ENCODE results near the gene VSTM2B. TPM values are rescaled to one million over a fixed set of nuclear protein-coding genes. Genes with fewer than 3 reads are reported as not detected.

VSTM2B gene
- total RNA-seq, 1 experiment from 2014 or later, result not detected

GRCh38 chr19:29547361-29547960 is 21.7 kb downstream of the VSTM2B start:
- CTCF ChIA-PET, result no interaction called here
- POLR2A ChIA-PET, result no interaction called here
- Histone ChIP-seq H3K4me3 (ENCODE audit: low read depth in 2 of 2, low read length in 2 of 2) (no peak overlapping the region), H3K27ac (ENCODE audit: low read length) (no peak overlapping the region), H3K27me3 (ENCODE audit: control insufficient read depth, insufficient read depth, low read length) (0 out of 2 replicates have a peak, but pooled peaks cover 2% of the 10 kb centered on the region), H3K36me3 (ENCODE audit: control insufficient read depth, insufficient read depth, low read length) (no peaks in the 10 kb centered on the region), H3K9me3 (ENCODE audit: control insufficient read depth, insufficient read depth, low read depth, low read length) (no peaks in the 10 kb centered on the region), H3K4me1 (ENCODE audit: control insufficient read depth, insufficient read depth, low read length) (no peaks in the 10 kb centered on the region)
- in situ Hi-C loops (cut with HindIII; ENCODE audit: low pct_unique_long_range_greater_than_20kb, low sequenced_read_pairs), result no loop called here
- no TSS peak for BruUV-seq (replicated peaks)
- DNase-seq (ENCODE audit: low read depth, low spot score) (no peak), ATAC-seq (no peak)
- TF ChIP-seq TCF7L2 (IDR thresholded peaks at IDR 0.05; ENCODE audit: low read depth, low read length), result no peak
- TF ChIP-seq CTCF (IDR thresholded peaks at IDR 0.05), result no peak
- TF ChIP-seq SIN3A (IDR thresholded peaks at IDR 0.05; ENCODE audit: borderline replicate concordance, insufficient read depth, low read depth, low read length), result no peak
- TF ChIP-seq POLR2AphosphoS5 (IDR thresholded peaks at IDR 0.05; ENCODE audit: low read depth, low read length), result no peak
- no peak for TF ChIP-seq REST (IDR thresholded peaks at IDR 0.05; ENCODE audit: insufficient read depth in 1 of 2, low read depth in 2 of 2, low read length in 1 of 2)
- intact Hi-C loops (cut with micrococcal nuclease; ENCODE audit: unreplicated experiment), result no loop called here

GRCh38 chr19:29547981-29548380 is 22.2 kb downstream of the VSTM2B start:
- in situ Hi-C loops (cut with HindIII; ENCODE audit: low pct_unique_long_range_greater_than_20kb, low sequenced_read_pairs) (no loop called here), intact Hi-C loops (cut with micrococcal nuclease; ENCODE audit: unreplicated experiment) (no loop called here)
- TF ChIP-seq POLR2AphosphoS5 (IDR thresholded peaks at IDR 0.05; ENCODE audit: low read depth, low read length) (no peak), SIN3A (IDR thresholded peaks at IDR 0.05; ENCODE audit: borderline replicate concordance, insufficient read depth, low read depth, low read length) (no peak), CTCF (IDR thresholded peaks at IDR 0.05) (no peak), TCF7L2 (IDR thresholded peaks at IDR 0.05; ENCODE audit: low read depth, low read length) (no peak), REST (IDR thresholded peaks at IDR 0.05; ENCODE audit: insufficient read depth in 1 of 2, low read depth in 2 of 2, low read length in 1 of 2) (no peak)
- ChIA-PET POLR2A (no interaction called here), CTCF (no interaction called here)
- H3K4me1 ChIP-seq (ENCODE audit: control insufficient read depth, insufficient read depth, low read length), result no peaks in the 10 kb centered on the region
- DNase-seq (ENCODE audit: low read depth, low spot score) (no peak), ATAC-seq (peak; percentile 21; the same call in 1 of the 2 replicates)
- no peaks in the 10 kb centered on the region for H3K36me3 ChIP-seq (ENCODE audit: control insufficient read depth, insufficient read depth, low read length)
- H3K4me3 ChIP-seq (ENCODE audit: low read depth in 2 of 2, low read length in 2 of 2), result no peak overlapping the region
- 0 out of 2 replicates have a peak, but pooled peaks cover 2% of the 10 kb centered on the region for H3K27me3 ChIP-seq (ENCODE audit: control insufficient read depth, insufficient read depth, low read length)
- H3K27ac ChIP-seq (ENCODE audit: low read length), result no peak overlapping the region
- no peaks in the 10 kb centered on the region for H3K9me3 ChIP-seq (ENCODE audit: control insufficient read depth, insufficient read depth, low read depth, low read length)
- no TSS peak for BruUV-seq (replicated peaks)
